Measurements from ENCODE around the gene TBX4.
A peak's percentile ranks its signal among the peaks of the same experiment; 100 is the strongest.
"Not testable (repeated sequence)": the region's sequence is repeated elsewhere in the genome, so short reads cannot be mapped to it uniquely, and the experiment has no call there.

TBX4 gene

GRCh38 chr17:61429274-61429673 is 22.9 kb upstream of the TBX4 start:
- DNase-seq: no peak

GRCh38 chr17:61429831-61430230 is 22.4 kb upstream of the TBX4 start:
- not testable (repeated sequence) for DNase-seq

DNA sequence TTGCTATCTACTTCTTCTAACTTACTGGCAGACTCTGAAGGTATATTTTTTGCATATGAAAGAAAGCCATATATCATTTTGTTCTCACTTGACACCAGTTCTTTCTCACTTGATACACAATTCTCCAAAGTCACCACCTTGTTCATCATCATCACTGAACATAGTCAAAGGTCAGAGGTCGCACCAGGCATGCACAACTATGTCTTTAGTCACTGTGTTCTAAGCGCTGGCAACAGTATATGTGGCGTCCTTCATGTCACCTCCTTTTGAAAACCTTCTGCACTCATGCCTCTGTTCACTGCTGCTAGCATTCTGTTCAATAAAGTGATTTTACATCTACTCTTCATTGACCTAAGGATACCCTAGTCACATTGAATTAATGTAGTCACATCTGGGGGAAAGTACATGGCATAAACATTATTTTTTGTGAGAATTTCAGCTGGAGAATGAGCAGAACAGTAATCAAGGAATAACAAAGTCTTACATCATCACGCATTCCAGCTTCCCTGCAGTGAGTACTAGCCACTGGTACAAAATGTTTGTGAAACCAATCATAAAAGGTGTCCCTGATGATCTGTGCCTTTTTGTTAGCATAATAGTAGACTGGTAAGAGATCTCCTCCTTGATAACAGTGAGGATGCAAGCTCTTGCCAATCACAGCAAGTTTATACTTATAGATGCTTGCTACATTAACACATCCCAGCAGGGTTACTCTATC is 20.5 kb upstream of the TBX4 start:
- peak; percentile 31 for DNase-seq

DNA sequence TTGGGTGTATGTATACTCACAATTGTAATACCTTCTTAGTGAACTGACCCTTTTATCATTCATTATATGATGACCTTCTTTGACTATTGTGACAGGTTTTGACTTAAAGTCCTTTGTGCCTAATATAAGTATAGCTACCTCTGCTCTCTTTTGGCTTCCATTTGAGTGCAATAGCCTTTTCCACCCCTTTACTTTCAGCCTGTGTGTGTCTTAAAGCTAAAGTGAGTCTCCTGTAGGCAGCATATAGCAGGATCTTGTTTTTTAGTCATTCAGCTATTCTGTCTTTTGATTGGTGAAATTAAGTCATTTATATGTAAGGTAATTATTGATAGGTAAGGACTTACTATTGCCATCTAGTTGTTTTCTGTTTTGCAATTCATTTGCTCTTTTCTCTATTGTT is 15.9 kb upstream of the TBX4 start:
- no peak for DNase-seq

GRCh38 chr17:61436995-61437704 is 15.1 kb upstream of the TBX4 start:
- DNase-seq: no peak

DNA sequence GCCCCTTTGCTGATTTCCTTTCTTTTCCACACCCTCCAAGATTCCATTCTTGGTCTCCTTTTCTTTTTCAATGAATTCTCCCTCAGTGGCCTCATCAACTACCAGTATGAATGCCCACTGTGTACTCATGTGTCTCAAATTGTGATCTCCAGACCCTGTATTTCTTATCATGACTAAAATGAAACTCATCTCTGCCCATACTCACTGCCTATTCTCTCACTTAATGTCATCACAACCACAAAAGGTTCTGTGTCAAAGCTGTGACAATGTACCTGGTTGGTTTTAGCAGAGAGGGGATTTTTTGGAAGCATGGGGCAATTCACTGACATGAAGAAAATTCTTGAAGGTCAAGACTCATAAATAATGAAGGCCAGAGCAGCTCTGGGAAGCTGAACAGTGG is 11.5 kb upstream of the TBX4 start:
- no peak for DNase-seq

GRCh38 chr17:61441507-61441906 is 10.7 kb upstream of the TBX4 start:
- DNase-seq: not testable (repeated sequence)

DNA sequence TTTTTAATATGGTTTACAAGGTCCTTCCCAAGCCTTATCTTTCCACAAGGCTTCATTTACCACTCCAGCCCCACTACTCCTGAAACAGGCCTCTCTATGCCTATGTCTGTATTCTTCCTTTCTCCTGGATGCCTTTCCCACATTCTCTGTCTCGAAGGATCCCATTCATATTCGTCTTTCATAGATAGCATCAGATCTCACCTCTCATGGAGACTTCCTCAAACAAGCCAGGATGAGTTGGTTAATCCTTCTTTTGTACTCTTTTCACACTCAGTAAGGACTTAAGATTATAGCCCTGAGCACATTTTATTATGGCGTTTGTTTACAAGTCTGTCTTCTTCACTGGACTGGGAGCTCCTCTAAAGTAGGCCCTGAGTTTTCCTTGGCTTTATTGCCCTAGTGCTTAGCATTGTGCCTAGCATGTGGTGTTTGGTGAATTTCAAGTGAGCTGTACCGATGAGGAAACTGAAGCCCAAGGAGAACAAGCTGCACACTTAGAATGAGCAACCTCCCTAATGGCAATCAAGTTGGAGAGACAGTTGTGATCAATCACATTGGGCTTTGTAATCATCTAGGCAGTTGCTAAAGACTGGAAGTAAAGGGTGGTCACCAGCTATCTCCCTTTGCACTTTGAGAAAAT is 10.0 kb upstream of the TBX4 start:
- DNase-seq: no peak

- no peak for DNase-seq
Measured at GRCh38 chr17:61442878-61443474, 9.2 kb upstream of the TBX4 start.

GRCh38 chr17:61443475-61443882 is 8.7 kb upstream of the TBX4 start:
- no peak for DNase-seq

DNA sequence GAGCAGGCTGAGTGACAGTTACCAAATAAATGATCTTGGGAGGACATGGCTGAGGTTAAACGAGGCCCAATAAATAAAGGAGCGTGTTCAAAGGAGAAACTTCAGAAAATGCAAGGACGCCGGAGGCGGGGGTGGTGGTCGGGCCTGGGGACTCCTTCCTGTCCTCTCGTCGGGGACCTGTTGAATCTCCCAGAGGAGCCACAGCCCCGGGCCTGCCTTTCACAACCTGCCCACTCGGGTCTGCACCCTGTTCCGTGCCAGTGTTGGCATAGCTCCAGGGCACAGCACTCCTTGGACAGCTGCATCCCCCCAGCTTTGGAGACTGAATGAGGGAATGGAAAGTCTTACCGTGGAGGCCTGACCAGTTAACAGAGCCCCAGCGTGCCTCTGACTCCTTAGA is 8.1 kb upstream of the TBX4 start:
- DNase-seq: no peak

DNA sequence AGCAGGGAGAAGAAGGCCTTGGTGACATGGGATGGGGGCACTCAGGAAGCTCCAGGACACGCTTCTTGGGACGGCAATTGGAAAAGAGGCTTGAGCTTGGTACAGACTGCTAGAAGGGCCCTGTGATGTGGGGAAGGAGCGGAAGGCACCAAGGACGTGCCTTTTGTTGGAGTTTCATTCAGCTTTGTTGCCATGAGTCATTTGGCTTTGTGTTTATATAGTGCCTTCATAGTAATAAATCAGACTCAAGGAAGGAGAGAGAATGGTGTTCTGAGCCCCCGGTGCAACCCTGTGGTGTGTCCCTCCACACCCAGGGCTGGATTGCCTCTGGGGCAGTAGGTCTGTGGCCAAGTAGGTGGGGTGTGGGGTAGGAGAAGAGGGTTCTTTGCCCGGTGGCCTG is 7.4 kb upstream of the TBX4 start:
- no peak for DNase-seq

DNA sequence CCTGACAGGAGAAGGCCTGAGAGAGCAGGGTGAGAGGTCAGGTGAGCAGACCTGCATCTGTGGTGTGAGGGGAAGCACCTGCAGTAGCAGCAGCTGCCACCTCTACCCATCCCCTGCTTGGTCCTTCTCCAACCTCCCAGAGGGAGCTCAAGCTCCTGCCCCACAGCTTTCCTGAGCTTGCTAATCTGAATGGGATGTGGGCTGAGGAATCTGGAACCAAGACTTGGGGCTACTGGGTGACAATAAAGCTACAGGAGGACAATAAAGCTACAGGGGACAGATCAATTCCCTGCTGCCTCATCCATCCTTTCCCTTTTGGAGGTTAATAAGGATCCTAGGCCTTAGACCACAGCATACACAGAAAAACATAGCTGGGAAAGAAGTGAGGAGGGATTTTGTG is 4.9 kb upstream of the TBX4 start:
- DNase-seq: no peak

- no peak for DNase-seq
Measured at GRCh38 chr17:61448042-61448441, 4.2 kb upstream of the TBX4 start.

GRCh38 chr17:61449140-61449539 is 3.1 kb upstream of the TBX4 start:
- DNase-seq: not testable (repeated sequence)

- DNase-seq: no peak
Measured at GRCh38 chr17:61449707-61450640, 2.2 kb upstream of the TBX4 start.

DNA sequence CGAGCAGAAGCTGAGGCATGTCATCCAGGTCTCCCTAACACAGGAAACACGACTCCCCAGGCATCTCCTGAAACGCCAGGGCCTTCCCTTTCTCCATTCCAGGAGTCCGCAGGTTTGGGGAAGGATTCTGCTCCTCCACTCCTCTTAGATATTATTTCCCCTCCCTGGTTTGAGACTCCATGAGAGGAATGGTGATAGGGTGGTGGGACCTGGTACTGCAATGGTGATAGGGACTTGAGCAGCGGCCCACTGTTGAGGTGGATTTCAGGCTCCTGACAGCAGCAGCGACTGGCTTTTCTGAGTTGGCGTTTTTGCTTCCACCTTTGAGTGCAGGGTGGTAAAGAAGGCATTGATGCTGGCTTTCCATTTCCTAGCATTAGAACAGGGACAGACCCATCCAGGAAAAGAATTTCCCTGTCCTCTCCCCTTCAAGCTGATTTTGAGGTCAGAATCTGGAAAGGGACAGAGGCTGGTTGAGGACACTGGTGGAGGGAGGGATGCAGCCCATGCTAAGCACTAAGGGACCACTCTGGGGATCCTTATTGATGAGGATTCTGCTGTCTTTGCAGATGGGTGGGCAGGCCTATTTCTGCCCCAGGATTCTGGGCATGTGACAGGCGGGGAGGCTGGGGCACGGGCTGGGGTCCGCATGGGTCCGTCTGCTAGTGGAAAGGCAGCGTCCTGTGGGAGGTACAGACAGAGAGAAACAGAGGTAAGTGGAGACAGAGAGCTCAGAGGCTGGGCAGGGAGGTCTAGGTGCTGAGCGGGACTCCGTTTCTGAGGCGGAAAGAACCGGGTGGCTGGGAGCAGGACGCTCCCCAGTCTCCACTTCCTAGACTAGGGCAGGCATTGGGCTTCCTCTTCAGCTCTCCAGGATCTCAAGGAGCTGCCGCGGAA is 1.3 kb upstream of the TBX4 start:
- DNase-seq: no peak

DNA sequence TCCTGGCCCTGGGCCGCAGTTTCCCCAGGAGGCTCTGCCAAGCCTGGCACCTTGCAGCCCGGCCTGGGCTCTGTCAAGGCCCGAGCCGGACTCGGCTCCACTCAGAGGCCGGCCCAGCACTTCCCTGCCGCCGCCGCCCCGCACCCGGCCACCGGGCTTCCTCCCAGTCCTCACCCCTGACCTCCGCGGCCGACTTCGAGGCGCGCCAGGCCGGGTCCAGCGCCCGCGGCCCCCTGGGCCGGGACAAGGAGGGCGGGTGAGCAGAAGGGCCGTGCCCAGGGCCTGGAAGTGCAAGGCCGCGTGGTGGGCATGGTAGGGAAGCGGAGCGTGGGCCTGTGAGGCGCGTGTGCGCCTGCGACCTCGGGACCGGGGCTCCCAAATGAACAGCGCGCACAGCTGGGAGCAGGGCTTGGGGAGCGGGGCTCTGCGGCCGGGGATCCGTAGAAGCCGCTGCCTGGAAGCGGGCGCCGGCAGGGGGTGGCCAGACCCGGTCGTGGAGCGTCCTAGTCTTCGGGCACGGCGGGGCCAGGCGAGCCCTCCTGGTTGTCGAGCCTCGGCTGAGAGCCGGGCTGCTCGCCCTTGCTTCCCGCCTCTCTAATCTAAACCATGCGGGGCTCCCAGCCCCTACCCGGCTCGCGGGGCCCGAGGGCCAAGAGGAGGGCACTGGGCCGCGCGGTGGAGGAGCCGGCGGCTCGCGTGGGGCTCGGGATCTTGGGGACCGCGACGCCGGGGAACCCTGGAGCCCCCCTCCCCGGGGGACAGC is 503 bp upstream of the TBX4 start:
- no peak for DNase-seq

DNA sequence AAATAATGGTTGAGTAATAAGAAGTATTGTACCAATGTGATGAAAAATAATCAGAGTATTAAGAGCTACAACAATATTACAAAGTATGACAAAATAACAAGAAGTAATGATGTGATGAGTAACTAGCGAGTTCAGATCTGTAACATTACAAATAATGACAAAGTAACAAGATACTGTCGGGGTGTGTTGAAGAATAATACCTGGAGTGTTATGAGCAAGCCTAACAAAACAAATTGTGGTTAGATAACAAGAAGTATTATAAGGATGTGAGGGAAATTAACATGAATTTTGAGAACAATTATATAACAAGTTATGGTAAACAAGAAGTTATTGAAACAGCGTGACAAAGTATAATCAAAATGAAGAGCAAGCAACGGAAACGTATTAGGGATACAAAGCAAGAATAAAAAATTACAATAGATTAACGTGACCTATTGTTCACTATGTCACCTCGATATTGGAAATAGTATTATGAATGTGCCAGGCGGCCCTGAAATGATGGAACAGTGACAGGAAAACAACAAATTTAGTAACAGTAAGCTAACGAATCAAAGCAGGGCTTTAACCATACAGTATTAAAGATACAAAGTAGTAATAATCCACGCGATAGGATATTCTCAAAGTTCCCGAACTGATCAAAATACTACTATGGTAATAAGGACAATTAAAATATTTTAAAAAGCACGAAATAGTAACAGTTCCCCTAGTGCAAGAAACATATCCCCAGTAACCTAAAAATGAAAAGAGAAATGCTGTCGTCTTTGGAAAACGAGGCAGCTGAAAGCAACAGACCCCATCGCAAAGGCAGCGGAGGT is 1.6 kb downstream of the TBX4 start:
- DNase-seq: no peak

All from fibroblast of skin of back (primary cell).